DOHH2 (cell line): ENCODE data around the gene SLC35F5.

Experiments used
- CTCF ChIP-seq: fragments of 200-600 bp; sonication (generic); IDR thresholded peaks from one replicate; pipeline ENCODE4 v1.5.1; 2014; ENCODE audit warnings: antibody characterized with exemption, mild to moderate bottlenecking, low read depth, low read length; ENCODE audit not compliant: poor library complexity, severe bottlenecking
- EZH2phosphoT487 ChIP-seq: fragments of 200-600 bp; sonication (generic); IDR thresholded peaks from 2 replicates; pipeline ENCODE4 v1.6.1; 2017; ENCODE audit warnings: borderline replicate concordance, mild to moderate bottlenecking, antibody characterized with exemption, low read length, moderate library complexity, mixed read lengths

- no peak for TF ChIP-seq CTCF
- no peak for TF ChIP-seq EZH2phosphoT487
These were observed 28.6 kb upstream of the SLC35F5 start for GRCh38 chr2:113784823-113785744.
